PFSK-1 (cell line): ENCODE results near the gene AVPI1.

ENCODE experiments used
- POLR2AphosphoS5 ChIP-seq: IDR thresholded peaks from 2 replicates; pipeline ENCODE4 v1.6.1; 2012; ENCODE audit warnings: low read depth, mild to moderate bottlenecking, control low read depth, low read length, moderate library complexity
- REST ChIP-seq, 2 experiments: IDR thresholded peaks; 2 replicates each; pipeline versions ENCODE4 v1.6.1 to v1.8.0; 2011 to 2012; ENCODE audit warnings: low read depth in 2 of 2, low read length in 2 of 2, control low read depth in 1 of 2, inconsistent platforms in 1 of 2, mild to moderate bottlenecking in 1 of 2, moderate library complexity in 1 of 2; ENCODE audit not compliant: insufficient read depth in 1 of 2

GRCh38 chr10:97679594-97679993, 7.4 kb downstream of the AVPI1 start:
- TF ChIP-seq POLR2AphosphoS5 (no peak), REST (IDR thresholded peaks at IDR 0.05; ENCODE audit: insufficient read depth in 1 of 2, low read depth in 2 of 2, low read length in 2 of 2) (no peak)
